IMR-90 (cell line): ENCODE results near the gene MYBPH. TPM values are rescaled to one million over a fixed set of nuclear protein-coding genes. Genes with fewer than 3 reads are reported as not detected.

ENCODE experiments used
- ATAC-seq: fragments of 200-7000 bp; cut with Tn5 transposase; 2 replicates; pipeline ENCODE4 v1.9.1; 2020; ENCODE audit warnings: low read depth, mild to moderate bottlenecking, moderate library complexity
- BruUV-seq: library from RNA; stranded (reverse); fragments of 400-500 nt; replicated peaks from 2 replicates; lab custom pipeline; 2021; lab: Mats Ljungman, UMichigan
- CTCF ChIA-PET: fragments of 300-600 bp; formaldehyde crosslinking; extraction: SDS; loops from one replicate; lab custom pipeline; 2021; ENCODE audit warnings: antibody characterized with exemption; lab: Yijun Ruan, JAX
- POLR2A ChIA-PET: fragments of 300-600 bp; sonication (Branson Sonifier 250); formaldehyde crosslinking; loops from one replicate; lab custom pipeline; 2022; ENCODE audit warnings: antibody characterized with exemption; ENCODE audit not compliant: unreplicated experiment; lab: Charles Lee
- DNase-seq: peaks from one replicate; pipeline ENCODE4 v3.0.0; 2013
- H2AFZ ChIP-seq: replicated peaks from 2 replicates; pipeline ENCODE3; 2013; ENCODE audit warnings: low read length, mild to moderate bottlenecking; ENCODE audit not compliant: poor library complexity
- H2AK5ac ChIP-seq: 2 replicates; pipeline ENCODE4 v1.6.1; 2013; ENCODE audit warnings: low read depth, low read length, inconsistent platforms
- H2AK9ac ChIP-seq: replicated peaks from 2 replicates; pipeline ENCODE3; 2013; ENCODE audit warnings: mild to moderate bottlenecking, low read depth, low read length, moderate library complexity; ENCODE audit not compliant: poor library complexity
- H2BK120ac ChIP-seq: 2 replicates; pipeline ENCODE4 v1.6.1; 2013; ENCODE audit warnings: low read depth, low read length, inconsistent platforms
- H2BK15ac ChIP-seq: 3 replicates; pipeline ENCODE4 v1.6.1; 2013; ENCODE audit warnings: low read depth, low read length, inconsistent platforms
- H2BK20ac ChIP-seq: 2 replicates; pipeline ENCODE4 v1.6.1; 2013; ENCODE audit warnings: low read depth, mild to moderate bottlenecking, inconsistent platforms, low read length, moderate library complexity
- H2BK5ac ChIP-seq: 2 replicates; pipeline ENCODE4 v1.6.1; 2013; ENCODE audit warnings: mild to moderate bottlenecking, low read depth, low read length, inconsistent platforms; ENCODE audit not compliant: poor library complexity, severe bottlenecking
- H3K14ac ChIP-seq: replicated peaks from 2 replicates; pipeline ENCODE4 v1.6.1; 2013; ENCODE audit warnings: low read depth, low read length, inconsistent platforms
- H3K18ac ChIP-seq: 2 replicates; pipeline ENCODE4 v1.6.1; 2013; ENCODE audit warnings: low read depth, low read length, control low read depth
- H3K23ac ChIP-seq: 2 replicates; pipeline ENCODE4 v1.6.1; 2013; ENCODE audit warnings: low read depth, low read length, inconsistent platforms
- H3K27ac ChIP-seq: 2 replicates; pipeline ENCODE4 v1.5.1; 2013; ENCODE audit warnings: mild to moderate bottlenecking, control low read depth, low read length; ENCODE audit not compliant: insufficient read depth
- H3K27me3 ChIP-seq: 2 replicates; pipeline ENCODE4 v1.6.1; 2013; ENCODE audit warnings: low read length; ENCODE audit not compliant: control insufficient read depth, insufficient read depth
- H3K36me3 ChIP-seq: 2 replicates; pipeline ENCODE4 v1.6.1; 2013; ENCODE audit warnings: low read length, mixed read lengths; ENCODE audit not compliant: control insufficient read depth, insufficient read depth
- H3K4ac ChIP-seq: 2 replicates; pipeline ENCODE4 v1.6.1; 2013; ENCODE audit warnings: low read depth, low read length, inconsistent platforms
- H3K4me1 ChIP-seq: 2 replicates; pipeline ENCODE4 v1.6.1; 2013; ENCODE audit warnings: low read length, mixed read lengths; ENCODE audit not compliant: control insufficient read depth, insufficient read depth
- H3K4me2 ChIP-seq: 2 replicates; pipeline ENCODE4 v1.6.1; 2013; ENCODE audit warnings: low read depth, mild to moderate bottlenecking, control low read depth, low read length, moderate library complexity
- H3K4me3 ChIP-seq: 2 replicates; pipeline ENCODE4 v1.5.1; 2013; ENCODE audit warnings: low read depth, mild to moderate bottlenecking, control low read depth, low read length, moderate library complexity; ENCODE audit not compliant: insufficient read depth
- H3K56ac ChIP-seq: 2 replicates; pipeline ENCODE4 v1.6.1; 2013; ENCODE audit warnings: low read length, inconsistent platforms; ENCODE audit not compliant: insufficient read depth; ENCODE audit errors: extremely low read depth
- H3K79me1 ChIP-seq, 2 experiments: 2 replicates each; pipeline ENCODE4 v1.6.1; 2013; ENCODE audit warnings: low read length in 2 of 2, inconsistent platforms in 1 of 2, low read depth in 1 of 2
- H3K9ac ChIP-seq: 2 replicates; pipeline ENCODE4 v1.6.1; 2013; ENCODE audit warnings: low read depth, low read length, control low read depth
- H3K9me1 ChIP-seq: 2 replicates; pipeline ENCODE4 v1.6.1; 2013; ENCODE audit warnings: low read length, inconsistent platforms; ENCODE audit not compliant: insufficient read depth
- H3K9me3 ChIP-seq: 2 replicates; pipeline ENCODE4 v1.6.1; 2013; ENCODE audit warnings: low read length; ENCODE audit not compliant: control insufficient read depth, insufficient read depth
- H4K20me1 ChIP-seq: 2 replicates; pipeline ENCODE4 v1.6.1; 2013; ENCODE audit warnings: low read length, inconsistent platforms; ENCODE audit not compliant: insufficient read depth
- H4K5ac ChIP-seq: 2 replicates; pipeline ENCODE4 v1.6.1; 2013; ENCODE audit warnings: mild to moderate bottlenecking, low read depth, low read length, control low read depth
- H4K8ac ChIP-seq, 2 experiments: 2 replicates each; pipeline ENCODE4 v1.6.1; 2013; ENCODE audit warnings: low read depth in 2 of 2, low read length in 2 of 2, control low read depth in 1 of 2, inconsistent platforms in 1 of 2
- H4K91ac ChIP-seq: 2 replicates; pipeline ENCODE4 v1.6.1; 2013; ENCODE audit warnings: low read depth, low read length, inconsistent platforms; ENCODE audit not compliant: insufficient read depth
- BHLHE40 ChIP-seq: fragments of 150-350 bp; IDR thresholded peaks from 2 replicates; pipeline ENCODE4 v1.6.1; 2016; ENCODE audit warnings: mild to moderate bottlenecking, low read depth, low read length
- CEBPB ChIP-seq: IDR thresholded peaks from 2 replicates; pipeline ENCODE4 v1.6.1; 2012; ENCODE audit warnings: low read depth, low read length, improper control_type of control experiment
- CHD1 ChIP-seq: IDR thresholded peaks from 2 replicates; pipeline ENCODE4 v1.6.1; 2012; ENCODE audit warnings: low read depth, low read length, improper control_type of control experiment
- FOS ChIP-seq: fragments of 150-350 bp; IDR thresholded peaks from 2 replicates; pipeline ENCODE4 v1.6.1; 2016; ENCODE audit warnings: low read depth, low read length
- MAFK ChIP-seq: IDR thresholded peaks from 2 replicates; pipeline ENCODE4 v1.6.1; 2012; ENCODE audit warnings: low read depth, low read length, improper control_type of control experiment
- MAZ ChIP-seq: IDR thresholded peaks from 2 replicates; pipeline ENCODE4 v1.6.1; 2012; ENCODE audit warnings: low read depth, mild to moderate bottlenecking, low read length, improper control_type of control experiment, moderate library complexity, borderline replicate concordance
- MXI1 ChIP-seq: IDR thresholded peaks from 2 replicates; pipeline ENCODE4 v1.6.1; 2012; ENCODE audit warnings: low read depth, mild to moderate bottlenecking, low read length, moderate library complexity, borderline replicate concordance
- NFE2L2 ChIP-seq: fragments of 150-350 bp; IDR thresholded peaks from 2 replicates; pipeline ENCODE4 v1.6.1; 2016; ENCODE audit warnings: low read depth, mild to moderate bottlenecking, low read length
- POLR2A ChIP-seq: IDR thresholded peaks from 2 replicates; pipeline ENCODE4 v1.6.1; 2012; ENCODE audit warnings: mild to moderate bottlenecking, low read depth, low read length
- RAD21 ChIP-seq: IDR thresholded peaks from 2 replicates; pipeline ENCODE4 v1.6.1; 2012; ENCODE audit warnings: low read length, improper control_type of control experiment
- RCOR1 ChIP-seq: IDR thresholded peaks from 2 replicates; pipeline ENCODE4 v1.6.1; 2012; ENCODE audit warnings: mild to moderate bottlenecking, low read length, improper control_type of control experiment; ENCODE audit not compliant: insufficient replicate concordance
- RFX5 ChIP-seq: IDR thresholded peaks from 2 replicates; pipeline ENCODE4 v1.8.0; 2012; ENCODE audit warnings: low read depth, mild to moderate bottlenecking, low read length, moderate library complexity
- SMC3 ChIP-seq: fragments of 150-350 bp; IDR thresholded peaks from 2 replicates; pipeline ENCODE4 v1.6.1; 2016; ENCODE audit warnings: low read depth, mild to moderate bottlenecking, antibody characterized with exemption, low read length, moderate library complexity
- WGBS, 2 experiments: methylation state at CpG; one replicate each; pipeline versions ENCODE4 v1.1.5 to v1.1.7; 2013; ENCODE audit warnings: missing lambda C conversion rate in 2 of 2; ENCODE audit not compliant: insufficient read length in 1 of 2; ENCODE audit errors: extremely low coverage in 2 of 2; 5-methylcytosine and 5-hydroxymethylcytosine counted together
- dilution Hi-C: fragments of 300-500 bp; cut with HindIII; formaldehyde crosslinking; loops from one replicate; pipeline ENCODE4 v1.14.3; 2018; ENCODE audit warnings: low sequenced_read_pairs; ENCODE audit not compliant: unreplicated experiment
- in situ Hi-C: fragments of 300-500 bp; cut with MboI; formaldehyde crosslinking; loops from 3 replicates; pipeline ENCODE4 v1.14.3; 2019; ENCODE audit warnings: low sequenced_read_pairs, inconsistent platforms, mixed read lengths
- intact Hi-C: fragments of 100-400 bp; cut with micrococcal nuclease; formaldehyde crosslinking; loops from 2 replicates; pipeline ENCODE4 v1.10.0; 2022
- polyA plus RNA-seq, 3 experiments: library from polyadenylated mRNA; depleted of rRNA; stranded (reverse); fragments of >200 nt; gene quantifications; 2 replicates each; pipeline ENCODE4 v1.2.3, GENCODE V29; 2012; ENCODE audit warnings: low replicate concordance in 1 of 3
- total RNA-seq: library from RNA; depleted of rRNA; stranded (reverse); fragments of >200 nt; gene quantifications from 2 replicates; pipeline ENCODE4 v1.2.3, GENCODE V29; 2012
- TF ChIP-seq, protein P1 (sequence below): conservative IDR thresholded peaks from 2 replicates; pipeline ENCODE4 v1.5.1; 2012; ENCODE audit warnings: mild to moderate bottlenecking, low read depth, low read length, improper control_type of control experiment
- TF ChIP-seq, protein P2 (sequence below): fragments of 150-350 bp; IDR thresholded peaks from 2 replicates; pipeline ENCODE4 v1.6.1; 2016; ENCODE audit warnings: low read depth, mild to moderate bottlenecking, low read length, moderate library complexity, borderline replicate concordance
- TF ChIP-seq, protein P3 (sequence below): fragments of 150-350 bp; IDR thresholded peaks from 2 replicates; pipeline ENCODE4 v1.6.1; 2017; ENCODE audit warnings: mild to moderate bottlenecking, antibody characterized with exemption, low read length, low read depth

MYBPH gene
- total and polyA plus RNA-seq, 2 of the 4 experiments (the other 2 are of a cell fraction) = not detected

GRCh38 chr1:203182387-203182953 lies 6.8 kb upstream of the MYBPH start:
- no peak overlapping the region for H4K5ac ChIP-seq
- no peak overlapping the region for H2AFZ ChIP-seq
- H4K91ac ChIP-seq = no peak overlapping the region
- no peak overlapping the region for H3K18ac ChIP-seq
- no peak overlapping the region for H3K23ac ChIP-seq
- DNase-seq (no peak), ATAC-seq (no peak)
- H3K27me3 ChIP-seq = peaks cover 6% of the 10 kb centered on the region; the same call in 1 of the 2 replicates
- no peak overlapping the region for H3K4ac ChIP-seq
- H2BK15ac ChIP-seq = no peak overlapping the region
- in situ Hi-C loops (no loop called here), dilution Hi-C loops (no loop called here), intact Hi-C loops (no loop called here)
- ChIA-PET POLR2A (no interaction called here), CTCF (interaction anchor here (0.7 kb wide), 1 partner anchor 17 kb away, joined by 3 read pairs; no protein-coding TSS in a partner anchor)
- no peak overlapping the region for H3K4me2 ChIP-seq
- H3K14ac ChIP-seq = no peak overlapping the region
- no peak overlapping the region for H2BK120ac ChIP-seq
- no peak overlapping the region for H2BK5ac ChIP-seq
- H3K56ac ChIP-seq = no peak overlapping the region
- H4K20me1 ChIP-seq = no peaks in the 10 kb centered on the region
- WGBS, 2 experiments = 100% methylated on average over 3 of the region's 7 CpGs; no CpG with 5 or more reads in 1 of the 2 experiments
- H3K4me1 ChIP-seq = peaks cover 9% of the 10 kb centered on the region
- TF ChIP-seq RFX5 = no peak
- TF ChIP-seq NFE2L2 = no peak
- TF ChIP-seq, protein P1, sequence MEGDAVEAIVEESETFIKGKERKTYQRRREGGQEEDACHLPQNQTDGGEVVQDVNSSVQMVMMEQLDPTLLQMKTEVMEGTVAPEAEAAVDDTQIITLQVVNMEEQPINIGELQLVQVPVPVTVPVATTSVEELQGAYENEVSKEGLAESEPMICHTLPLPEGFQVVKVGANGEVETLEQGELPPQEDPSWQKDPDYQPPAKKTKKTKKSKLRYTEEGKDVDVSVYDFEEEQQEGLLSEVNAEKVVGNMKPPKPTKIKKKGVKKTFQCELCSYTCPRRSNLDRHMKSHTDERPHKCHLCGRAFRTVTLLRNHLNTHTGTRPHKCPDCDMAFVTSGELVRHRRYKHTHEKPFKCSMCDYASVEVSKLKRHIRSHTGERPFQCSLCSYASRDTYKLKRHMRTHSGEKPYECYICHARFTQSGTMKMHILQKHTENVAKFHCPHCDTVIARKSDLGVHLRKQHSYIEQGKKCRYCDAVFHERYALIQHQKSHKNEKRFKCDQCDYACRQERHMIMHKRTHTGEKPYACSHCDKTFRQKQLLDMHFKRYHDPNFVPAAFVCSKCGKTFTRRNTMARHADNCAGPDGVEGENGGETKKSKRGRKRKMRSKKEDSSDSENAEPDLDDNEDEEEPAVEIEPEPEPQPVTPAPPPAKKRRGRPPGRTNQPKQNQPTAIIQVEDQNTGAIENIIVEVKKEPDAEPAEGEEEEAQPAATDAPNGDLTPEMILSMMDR = no peak
- no peak for TF ChIP-seq CHD1
- TF ChIP-seq MXI1 = no peak
- TF ChIP-seq FOS = no peak
- TF ChIP-seq POLR2A = no peak
- TF ChIP-seq, protein P2, sequence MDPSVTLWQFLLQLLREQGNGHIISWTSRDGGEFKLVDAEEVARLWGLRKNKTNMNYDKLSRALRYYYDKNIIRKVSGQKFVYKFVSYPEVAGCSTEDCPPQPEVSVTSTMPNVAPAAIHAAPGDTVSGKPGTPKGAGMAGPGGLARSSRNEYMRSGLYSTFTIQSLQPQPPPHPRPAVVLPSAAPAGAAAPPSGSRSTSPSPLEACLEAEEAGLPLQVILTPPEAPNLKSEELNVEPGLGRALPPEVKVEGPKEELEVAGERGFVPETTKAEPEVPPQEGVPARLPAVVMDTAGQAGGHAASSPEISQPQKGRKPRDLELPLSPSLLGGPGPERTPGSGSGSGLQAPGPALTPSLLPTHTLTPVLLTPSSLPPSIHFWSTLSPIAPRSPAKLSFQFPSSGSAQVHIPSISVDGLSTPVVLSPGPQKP = no peak
- no peak for TF ChIP-seq MAZ
- TF ChIP-seq SMC3 = no peak
- TF ChIP-seq, protein P3, sequence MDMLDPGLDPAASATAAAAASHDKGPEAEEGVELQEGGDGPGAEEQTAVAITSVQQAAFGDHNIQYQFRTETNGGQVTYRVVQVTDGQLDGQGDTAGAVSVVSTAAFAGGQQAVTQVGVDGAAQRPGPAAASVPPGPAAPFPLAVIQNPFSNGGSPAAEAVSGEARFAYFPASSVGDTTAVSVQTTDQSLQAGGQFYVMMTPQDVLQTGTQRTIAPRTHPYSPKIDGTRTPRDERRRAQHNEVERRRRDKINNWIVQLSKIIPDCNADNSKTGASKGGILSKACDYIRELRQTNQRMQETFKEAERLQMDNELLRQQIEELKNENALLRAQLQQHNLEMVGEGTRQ = no peak
- TF ChIP-seq CEBPB = no peak
- no peak for TF ChIP-seq RAD21
- TF ChIP-seq BHLHE40 = no peak
- no peak for TF ChIP-seq MAFK
- TF ChIP-seq RCOR1 = no peak
- no peak overlapping the region for H3K27ac ChIP-seq
- no peak overlapping the region for H2AK5ac ChIP-seq
- H3K9ac ChIP-seq = no peak overlapping the region
- BruUV-seq = no TSS peak
- no peak overlapping the region for H2AK9ac ChIP-seq
- peaks cover 5% of the 10 kb centered on the region; the same call in 1 of the 2 replicates for H3K9me1 ChIP-seq
- no peak overlapping the region for H4K8ac ChIP-seq
- H3K4me3 ChIP-seq = no peak overlapping the region
- no peaks in the 10 kb centered on the region for H3K9me3 ChIP-seq
- H3K36me3 ChIP-seq = no peaks in the 10 kb centered on the region
- no peaks in the 10 kb centered on the region for H3K79me1 ChIP-seq
- H2BK20ac ChIP-seq = no peak overlapping the region
